Measurements from ENCODE around the gene CPLX1. TPM values are rescaled to one million over a fixed set of nuclear protein-coding genes. Genes with fewer than 3 reads are reported as not detected.

The CPLX1 gene
- polyA plus RNA-seq, 1 donor (not counting 4 experiments of a cell fraction or from before 2014, with no cell fraction given) = 0.04 TPM

DNA sequence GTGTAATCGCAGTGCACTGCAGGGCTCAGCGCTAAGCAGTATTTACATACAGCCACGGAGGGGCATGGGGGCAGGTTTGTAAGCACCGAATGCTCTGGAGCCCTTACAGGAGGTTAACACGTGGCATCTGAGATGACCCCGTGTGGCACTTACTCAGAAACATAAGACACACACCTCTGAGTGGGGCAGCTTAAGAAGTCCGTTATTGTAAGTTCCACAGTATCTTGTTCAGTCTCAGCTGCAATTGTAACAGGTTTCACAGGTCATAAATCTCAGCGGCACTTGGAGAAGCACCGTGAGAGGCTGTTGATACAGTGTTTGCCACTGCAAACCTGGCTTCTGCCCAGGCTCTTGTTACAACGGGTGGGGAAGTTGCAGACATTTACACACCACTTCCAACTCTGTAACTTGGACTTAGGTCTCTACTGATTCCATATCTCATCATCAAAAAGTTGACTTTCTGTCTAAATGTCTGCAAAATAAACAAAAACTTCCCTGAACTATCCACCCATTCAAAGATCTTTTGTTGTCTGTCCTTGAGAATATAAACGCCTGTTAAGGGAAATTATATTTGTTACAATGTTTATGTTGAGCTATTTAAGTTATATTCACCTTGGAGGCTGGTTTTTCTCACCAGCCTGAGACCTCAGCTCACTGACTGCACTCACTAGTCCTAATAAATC, 10.3 kb downstream of the CPLX1 start:
- dilution Hi-C loops (cut with MboI; ENCODE audit: extremely low pct_ligation_motif_present, low sequenced_read_pairs) = no loop called here

GRCh38 chr4:814312-814850, 11.5 kb downstream of the CPLX1 start:
- dilution Hi-C loops (cut with MboI; ENCODE audit: extremely low pct_ligation_motif_present, low sequenced_read_pairs) = no loop called here
- no peak overlapping the region for H3K4me2 ChIP-seq (ENCODE audit: control insufficient read depth, extremely low read depth, insufficient read depth, low read depth, low read length)

More for the DNA sequence above, 10.3 kb downstream of the CPLX1 start:
- DNase-seq (ENCODE audit: low read depth, low spot score) (no peak), FAIRE-seq (no peak)
- H3K4me1 ChIP-seq (ENCODE audit: control insufficient read depth, extremely low read depth, insufficient read depth, low read length) = no peaks in the 10 kb centered on the region
- H3K79me2 ChIP-seq (ENCODE audit: control insufficient read depth, insufficient read depth, low read length) = no peaks in the 10 kb centered on the region
- H2AFZ ChIP-seq (ENCODE audit: control insufficient read depth, low read length) = no peak overlapping the region
- peaks cover 2% of the 10 kb centered on the region for H3K9me3 ChIP-seq (ENCODE audit: control insufficient read depth, low read depth, low read length)
- no peak overlapping the region for H3K4me2 ChIP-seq (ENCODE audit: control insufficient read depth, extremely low read depth, insufficient read depth, low read depth, low read length)
- no peaks in the 10 kb centered on the region for H3K36me3 ChIP-seq (ENCODE audit: control insufficient read depth in 2 of 2, extremely low read depth in 1 of 2, insufficient read depth in 2 of 2, low read length in 2 of 2)
- H3K9me1 ChIP-seq (ENCODE audit: control insufficient read depth, extremely low read depth, insufficient read depth, low read length) = no peaks in the 10 kb centered on the region
- H3K27ac ChIP-seq (ENCODE audit: control insufficient read depth, insufficient read depth, low read length) = no peak overlapping the region
- H3K9ac ChIP-seq (ENCODE audit: control insufficient read depth, extremely low read depth, insufficient read depth, low read length) = no peak overlapping the region
- TF ChIP-seq EZH2 (IDR thresholded peaks at IDR 0.05; ENCODE audit: low read length) = no peak
- TF ChIP-seq CTCF (optimal IDR thresholded peaks at IDR 0.05 in 1 of 3, IDR thresholded peaks at IDR 0.05 in 1 of 3, conservative IDR thresholded peaks at IDR 0.05 in 1 of 3; ENCODE audit: extremely low read depth in 1 of 3, insufficient read depth in 2 of 3, low read length in 3 of 3) = no peak
- peaks cover 37% of the 10 kb centered on the region for H3K27me3 ChIP-seq (ENCODE audit: control insufficient read depth, extremely low read depth, insufficient read depth, low read length)
- no peak overlapping the region for H3K4me3 ChIP-seq (ENCODE audit: control insufficient read depth in 2 of 3, extremely low read depth in 1 of 3, insufficient read depth in 2 of 3, low read depth in 1 of 3, low read length in 3 of 3)
- H4K20me1 ChIP-seq (ENCODE audit: control insufficient read depth, extremely low read depth, insufficient read depth, low read length) = no peaks in the 10 kb centered on the region

More at GRCh38 chr4:814312-814850, 11.5 kb downstream of the CPLX1 start:
- Histone ChIP-seq H4K20me1 (ENCODE audit: control insufficient read depth, extremely low read depth, insufficient read depth, low read length) (no peaks in the 10 kb centered on the region), H3K27ac (ENCODE audit: control insufficient read depth, insufficient read depth, low read length) (no peak overlapping the region), H3K9me3 (ENCODE audit: control insufficient read depth, low read depth, low read length) (no peaks in the 10 kb centered on the region), H3K36me3 (ENCODE audit: control insufficient read depth in 2 of 2, extremely low read depth in 1 of 2, insufficient read depth in 2 of 2, low read length in 2 of 2) (no peaks in the 10 kb centered on the region), H3K9ac (ENCODE audit: control insufficient read depth, extremely low read depth, insufficient read depth, low read length) (no peak overlapping the region), H3K79me2 (ENCODE audit: control insufficient read depth, insufficient read depth, low read length) (no peaks in the 10 kb centered on the region), H2AFZ (ENCODE audit: control insufficient read depth, low read length) (no peak overlapping the region), H3K4me1 (ENCODE audit: control insufficient read depth, extremely low read depth, insufficient read depth, low read length) (no peaks in the 10 kb centered on the region), H3K9me1 (ENCODE audit: control insufficient read depth, extremely low read depth, insufficient read depth, low read length) (no peaks in the 10 kb centered on the region), H3K27me3 (ENCODE audit: control insufficient read depth, extremely low read depth, insufficient read depth, low read length) (peaks cover 30% of the 10 kb centered on the region), H3K4me3 (ENCODE audit: control insufficient read depth in 2 of 3, extremely low read depth in 1 of 3, insufficient read depth in 2 of 3, low read depth in 1 of 3, low read length in 3 of 3) (no peak overlapping the region)
- no peak for DNase-seq (ENCODE audit: low read depth, low spot score)
- TF ChIP-seq CTCF (optimal IDR thresholded peaks at IDR 0.05 in 1 of 3, IDR thresholded peaks at IDR 0.05 in 1 of 3, conservative IDR thresholded peaks at IDR 0.05 in 1 of 3; ENCODE audit: extremely low read depth in 1 of 3, insufficient read depth in 2 of 3, low read length in 3 of 3) (no peak), EZH2 (IDR thresholded peaks at IDR 0.05; ENCODE audit: low read length) (no peak)
- FAIRE-seq = no peak

Measured in keratinocyte (primary cell).